Effector CD4-positive, alpha-beta T cell (primary cell): ENCODE data around the gene SF1.
"Not testable (repeated sequence)": the region's sequence is repeated elsewhere in the genome, so short reads cannot be mapped to it uniquely, and the experiment has no call there.

Experiments used
- DNase-seq: peaks from one replicate; pipeline ENCODE4 v3.0.0-alpha.2; 2020
- total RNA-seq: gene quantifications from one replicate; lab custom pipeline; 2026; lab: John Stamatoyannopoulos, UW

The SF1 gene, protein sequence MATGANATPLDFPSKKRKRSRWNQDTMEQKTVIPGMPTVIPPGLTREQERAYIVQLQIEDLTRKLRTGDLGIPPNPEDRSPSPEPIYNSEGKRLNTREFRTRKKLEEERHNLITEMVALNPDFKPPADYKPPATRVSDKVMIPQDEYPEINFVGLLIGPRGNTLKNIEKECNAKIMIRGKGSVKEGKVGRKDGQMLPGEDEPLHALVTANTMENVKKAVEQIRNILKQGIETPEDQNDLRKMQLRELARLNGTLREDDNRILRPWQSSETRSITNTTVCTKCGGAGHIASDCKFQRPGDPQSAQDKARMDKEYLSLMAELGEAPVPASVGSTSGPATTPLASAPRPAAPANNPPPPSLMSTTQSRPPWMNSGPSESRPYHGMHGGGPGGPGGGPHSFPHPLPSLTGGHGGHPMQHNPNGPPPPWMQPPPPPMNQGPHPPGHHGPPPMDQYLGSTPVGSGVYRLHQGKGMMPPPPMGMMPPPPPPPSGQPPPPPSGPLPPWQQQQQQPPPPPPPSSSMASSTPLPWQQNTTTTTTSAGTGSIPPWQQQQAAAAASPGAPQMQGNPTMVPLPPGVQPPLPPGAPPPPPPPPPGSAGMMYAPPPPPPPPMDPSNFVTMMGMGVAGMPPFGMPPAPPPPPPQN
- 791 reads per million, percentile 99 among the genes with 10 or more reads in this experiment for total RNA-seq

DNA sequence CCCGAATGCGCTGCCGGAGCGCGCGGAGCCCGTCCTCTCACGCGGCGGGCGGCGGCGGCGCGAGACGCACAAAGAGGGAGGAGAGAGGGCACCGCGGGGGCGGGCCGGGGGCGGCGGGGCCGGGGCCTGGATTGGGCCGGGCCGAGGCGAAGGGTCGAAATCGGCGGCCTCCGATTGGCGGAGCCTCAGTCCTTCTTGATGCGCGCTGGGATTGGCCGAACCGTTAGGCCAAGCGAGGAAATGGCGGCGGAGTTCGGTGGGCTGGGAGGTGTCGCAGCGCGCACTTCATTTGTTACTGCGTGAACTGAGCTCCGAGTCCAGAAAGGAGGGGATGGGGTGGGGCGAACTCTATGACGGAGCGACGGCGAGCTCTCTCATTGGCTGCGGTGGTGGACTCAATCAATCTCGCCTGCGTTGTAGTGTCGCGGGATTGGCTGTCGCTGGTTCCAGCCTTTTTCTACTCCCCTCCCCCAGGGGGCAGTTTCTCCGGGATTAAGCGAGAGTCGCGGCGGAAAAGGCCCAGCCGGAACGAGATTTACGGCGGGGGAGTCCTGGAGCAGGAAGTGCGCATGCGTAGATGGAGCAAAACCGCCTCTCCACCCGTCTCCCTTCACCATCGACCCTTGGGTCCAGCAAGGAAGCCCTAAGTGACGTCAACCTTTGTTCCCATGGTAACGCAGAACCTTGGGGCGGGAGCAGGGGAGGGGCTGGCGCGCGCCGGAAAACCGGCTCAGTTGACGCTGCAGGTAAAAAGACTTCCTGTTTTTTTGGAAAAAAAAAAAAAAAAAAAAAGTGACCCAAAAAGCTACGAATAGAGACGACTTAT is at the start of gene SF1:
TSS of gene SF1 (minus strand) at position 70 of the 826 bp plus-strand sequence. CDS start 150 bp downstream, outside the sequence.
- DNase-seq, result peak; percentile 99

DNA sequence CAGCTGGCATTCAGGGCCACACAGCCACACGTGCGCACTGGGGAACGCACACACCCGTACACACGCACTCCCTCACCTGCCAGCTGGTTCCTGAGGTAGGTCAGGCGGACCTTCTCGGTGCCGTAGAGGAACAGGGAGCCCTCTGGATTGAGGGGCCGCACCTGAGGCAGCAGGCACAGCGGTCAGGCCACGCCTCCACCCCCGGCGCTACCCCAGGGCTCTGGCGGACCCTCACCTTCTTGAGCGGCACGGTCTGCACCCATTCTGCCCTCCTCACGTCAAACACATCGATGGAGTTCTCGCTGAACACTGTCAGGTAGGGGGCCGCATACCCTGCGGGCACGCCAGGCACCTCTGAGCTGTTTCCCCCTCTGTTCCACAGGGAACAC is 49.1 kb upstream of the SF1 start:
- no peak for DNase-seq

DNA sequence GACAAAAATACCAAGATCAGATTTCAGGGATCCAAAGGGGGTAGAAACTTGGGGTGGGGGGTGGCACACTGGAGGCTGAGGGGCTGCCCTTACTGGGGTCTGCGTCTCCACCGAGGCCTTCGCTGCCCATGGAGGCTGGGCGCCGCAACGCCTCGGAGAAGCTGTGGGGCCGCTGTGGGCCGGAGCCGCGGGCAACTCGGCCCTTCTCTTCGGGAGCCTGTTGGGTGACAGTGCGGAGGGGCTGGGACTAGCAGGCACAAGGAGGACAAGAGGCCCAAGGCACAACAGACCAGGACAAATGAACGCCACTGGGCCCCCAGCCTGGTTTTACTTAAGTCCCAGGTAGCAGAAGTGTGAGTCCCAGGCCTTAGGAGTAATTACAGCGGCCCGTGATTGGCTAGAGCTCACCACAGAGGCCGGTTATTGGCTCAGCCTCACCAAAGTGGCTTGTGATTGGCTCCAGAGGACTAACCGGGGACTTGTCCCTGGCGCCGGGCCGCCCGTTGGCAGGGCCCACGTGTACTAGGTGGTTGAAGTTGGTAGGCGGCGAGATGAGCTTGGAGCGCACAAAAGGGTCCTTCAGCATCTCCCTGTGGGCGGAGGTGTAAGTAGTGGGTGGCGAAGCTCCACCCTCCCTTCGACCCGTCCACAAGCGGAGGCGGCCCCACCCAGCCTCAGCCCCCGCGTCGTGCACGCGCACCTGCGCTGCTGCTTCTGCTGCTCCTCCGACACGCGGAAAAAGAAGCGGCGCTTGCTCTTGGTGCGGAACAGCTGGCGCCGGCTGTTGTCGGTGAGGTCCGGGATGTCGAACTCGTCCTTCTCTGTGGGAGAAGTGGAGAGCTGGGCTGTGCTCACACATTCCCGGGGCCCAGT is 48.5 kb upstream of the SF1 start:
- DNase-seq, result no peak

DNA sequence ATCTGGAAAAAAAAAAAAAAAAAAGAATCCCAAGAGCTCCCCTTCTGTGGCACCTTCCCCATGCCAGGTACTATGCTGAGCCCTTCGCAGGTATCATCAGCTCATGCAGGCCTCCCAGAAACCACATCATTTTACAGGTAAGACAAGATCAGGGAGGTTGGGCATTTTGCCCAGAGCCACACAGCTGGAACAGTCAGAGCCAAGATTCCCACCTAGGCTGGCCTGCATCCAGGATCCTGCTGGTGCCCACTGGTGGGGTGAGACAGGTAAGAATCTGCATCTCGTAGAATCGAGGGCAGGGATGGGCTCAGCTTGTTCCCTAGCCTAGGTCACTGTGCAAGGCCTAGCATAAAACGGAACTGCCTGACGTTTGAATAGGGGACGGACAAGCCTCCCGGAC is 47.7 kb upstream of the SF1 start:
- no peak for DNase-seq

DNA sequence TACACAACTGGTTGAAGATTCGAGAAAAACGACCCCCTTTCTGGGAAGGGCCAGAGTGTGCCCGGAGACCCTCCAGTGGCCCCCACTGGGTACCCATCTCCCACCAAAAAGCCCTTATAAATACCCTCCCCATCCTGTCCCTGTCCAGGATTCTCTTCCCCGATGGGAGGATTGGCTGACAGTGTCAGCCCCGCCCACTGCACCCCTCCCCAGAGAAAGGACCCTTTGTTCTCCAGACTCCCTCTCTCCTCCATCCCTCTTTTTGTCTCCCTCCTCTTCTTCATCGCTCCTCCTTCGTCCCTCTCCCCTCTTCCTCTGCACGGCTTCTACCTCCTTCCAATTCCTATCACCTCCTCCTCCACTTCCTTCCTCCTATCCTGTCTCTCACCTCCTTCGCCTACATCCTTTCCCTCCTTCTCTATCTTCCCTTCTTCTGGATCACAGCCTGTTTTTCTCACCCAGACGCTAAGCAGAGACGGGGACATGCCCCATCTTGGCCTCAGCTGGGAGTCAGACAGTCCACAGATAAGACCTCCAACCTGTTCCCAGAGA is 45.3 kb upstream of the SF1 start:
- DNase-seq, result no peak

DNA sequence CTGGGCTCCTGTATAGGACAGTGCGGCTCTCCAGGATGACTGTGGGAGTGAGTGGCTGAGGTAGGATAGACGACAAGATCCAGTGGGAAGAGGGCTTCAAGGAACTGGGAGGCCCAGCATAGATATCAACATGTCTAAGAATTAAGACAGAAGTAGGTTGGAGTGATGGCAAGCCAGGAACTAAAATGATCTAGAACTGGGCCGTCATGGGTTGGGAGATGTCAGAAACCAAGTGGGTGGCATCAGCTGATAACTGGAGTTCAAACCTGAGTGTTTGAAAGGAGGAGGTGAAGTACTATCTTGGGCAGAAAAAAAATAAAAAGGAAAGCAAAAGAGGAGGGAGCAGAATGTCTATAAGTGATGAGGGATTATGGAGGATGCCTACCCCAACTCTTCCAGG is 39.1 kb upstream of the SF1 start:
- no peak for DNase-seq

DNA sequence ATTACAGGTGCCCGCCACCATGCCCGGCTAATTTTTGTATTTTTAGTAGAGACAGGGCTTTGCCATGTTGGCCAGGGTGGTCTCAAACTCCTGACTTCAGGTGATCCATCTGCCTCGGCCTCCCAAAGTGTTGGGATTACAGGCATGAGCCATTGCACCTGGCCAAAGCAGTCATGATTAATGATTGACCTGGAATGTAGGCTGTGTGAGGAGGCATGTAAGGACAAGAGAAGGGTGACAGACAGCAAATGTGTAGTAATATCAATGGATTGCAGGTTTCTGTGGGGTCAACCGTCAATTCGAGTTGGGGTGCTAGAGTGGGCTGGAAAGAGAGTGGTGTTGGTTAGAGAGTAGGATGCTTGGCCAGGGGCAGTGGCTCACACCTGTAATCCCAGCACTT is 37.1 kb upstream of the SF1 start:
- not testable (repeated sequence) for DNase-seq

DNA sequence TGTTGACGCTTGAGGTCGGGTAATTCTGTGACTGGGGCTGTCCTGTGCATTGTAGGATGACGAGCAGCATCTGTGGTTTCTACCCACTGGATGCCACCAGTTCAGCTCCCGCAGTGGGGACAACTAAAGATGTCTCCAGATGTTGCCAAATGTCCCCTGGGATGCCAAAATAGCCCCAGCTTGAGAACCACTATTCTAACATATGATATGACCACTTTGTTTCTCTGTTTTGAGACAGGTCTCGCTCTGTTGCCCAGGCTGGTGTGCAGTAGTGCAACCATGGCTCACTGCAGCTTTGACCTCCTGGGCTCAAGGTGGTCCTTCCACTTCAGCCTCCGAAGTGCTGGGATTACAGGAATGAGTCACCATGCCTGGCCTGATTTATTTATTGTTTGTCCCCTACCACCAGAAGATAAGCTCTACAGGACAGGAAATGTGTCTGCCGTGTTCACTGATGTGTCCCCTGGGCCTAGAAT is 36.4 kb upstream of the SF1 start:
- DNase-seq, result no peak

DNA sequence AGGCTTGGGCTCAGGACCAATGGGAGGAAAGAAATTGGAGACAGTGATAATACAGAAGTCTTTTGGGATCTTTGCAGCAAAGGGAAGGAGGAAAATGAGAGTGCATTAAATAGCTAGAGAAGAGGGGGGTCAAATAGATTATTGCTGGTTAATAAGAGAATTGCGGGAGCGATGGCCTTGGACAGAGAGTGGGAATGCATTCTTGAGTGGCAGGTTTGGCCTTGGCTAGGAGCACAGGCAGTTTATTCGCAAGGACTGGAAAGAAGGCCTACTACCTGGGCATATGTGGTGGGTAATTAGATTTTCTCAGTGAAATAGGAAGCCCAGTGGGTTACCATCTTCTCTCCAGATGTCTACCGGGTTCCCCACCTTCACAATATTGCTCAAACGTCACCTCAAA is 35.5 kb upstream of the SF1 start:
- DNase-seq, result no peak

DNA sequence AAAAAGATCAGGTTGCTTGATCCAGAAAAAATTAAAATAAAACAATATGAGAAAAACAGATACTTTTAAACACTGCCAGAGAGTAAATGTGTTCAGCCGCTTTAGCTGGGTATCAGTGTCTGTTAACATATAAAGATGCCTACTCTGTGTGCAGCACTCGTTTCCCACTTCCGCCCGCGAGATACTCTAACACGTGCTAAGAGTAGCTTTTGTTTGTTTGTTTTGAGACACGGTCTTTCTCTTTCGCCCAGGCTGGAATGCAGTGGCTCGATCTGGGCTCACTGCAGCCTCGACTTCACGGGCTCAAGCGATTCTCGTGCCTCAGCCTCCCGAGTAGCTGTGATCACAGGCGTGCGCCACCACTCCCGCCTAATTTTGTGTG is 32.5 kb upstream of the SF1 start:
- DNase-seq, result peak; percentile 47

DNA sequence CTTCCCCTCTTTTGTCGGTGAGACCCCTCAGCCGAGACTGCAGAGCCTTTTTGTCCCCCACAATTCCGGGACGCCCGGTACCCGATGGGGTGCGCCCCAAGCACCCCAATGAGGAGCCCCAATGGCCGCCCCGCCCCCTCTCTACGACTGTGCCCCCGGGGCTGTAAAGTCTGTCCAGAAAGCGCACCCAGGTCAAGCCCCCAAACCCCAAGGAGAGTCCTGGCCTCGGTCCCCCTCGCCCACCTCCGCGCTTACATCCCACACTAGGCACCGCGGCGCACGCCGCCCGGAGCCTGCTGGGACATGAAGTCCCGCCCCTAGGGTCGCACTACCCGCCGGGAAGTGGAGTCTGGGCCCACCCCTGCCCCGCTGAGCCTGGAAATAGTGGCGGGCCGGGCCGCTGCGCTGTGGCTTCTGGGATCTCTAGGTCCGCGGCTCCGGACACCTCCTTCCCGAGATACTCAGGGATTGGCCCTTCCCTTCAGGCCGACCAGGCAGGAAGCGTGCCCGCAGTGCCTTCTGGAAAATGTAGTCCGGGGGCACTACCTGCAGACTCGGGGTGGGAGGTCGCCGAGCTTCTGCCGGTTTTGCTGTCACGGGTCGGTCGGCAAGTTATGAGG is 32.0 kb upstream of the SF1 start, which contains the start of gene MEN1:
TSS of gene MEN1 (minus strand) at position 281 of the 620 bp plus-strand sequence. CDS start 442 bp downstream, outside the sequence.
- DNase-seq, result peak; percentile 69

DNA sequence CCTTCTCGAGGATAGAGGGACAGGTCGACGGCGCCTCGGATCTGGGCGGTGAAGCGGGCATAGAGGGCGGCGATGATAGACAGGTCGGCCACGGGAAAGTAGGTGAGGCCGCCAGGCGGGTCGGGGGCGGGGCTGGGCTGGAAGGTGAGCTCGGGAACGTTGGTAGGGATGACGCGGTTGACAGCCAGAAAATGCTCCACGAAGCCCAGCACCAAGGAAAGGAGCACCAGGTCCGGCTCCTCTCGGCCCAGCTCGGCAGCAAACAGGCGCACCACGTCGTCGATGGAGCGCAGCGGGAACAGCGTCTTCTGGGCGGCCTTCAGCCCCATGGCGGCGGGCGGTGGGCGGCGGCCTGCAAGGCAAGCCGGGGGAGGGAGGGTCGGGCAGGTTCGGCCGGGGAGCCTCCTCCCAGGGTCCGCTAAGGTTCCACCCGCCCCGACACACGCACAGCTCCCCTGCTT is 31.5 kb upstream of the SF1 start:
- no peak for DNase-seq

DNA sequence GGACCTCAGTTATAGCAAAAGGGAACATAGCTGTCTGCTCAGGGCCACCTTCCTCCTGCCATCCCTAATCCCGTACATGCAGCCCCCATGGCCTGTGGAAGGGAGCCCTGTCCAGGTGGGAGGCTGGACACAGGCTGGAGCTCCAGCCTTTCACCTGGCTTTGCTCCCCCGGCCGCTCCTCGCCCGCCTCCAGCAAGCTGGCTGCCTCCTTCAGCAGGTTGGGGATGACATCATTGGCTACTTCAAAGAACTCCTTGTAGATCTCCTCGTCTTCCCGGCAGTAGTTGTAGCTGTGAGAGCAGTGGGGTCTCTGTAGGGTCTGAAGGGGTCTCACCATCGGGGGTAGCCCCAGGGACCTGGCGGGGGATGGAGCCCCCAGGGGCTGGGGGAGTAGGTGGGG is 27.1 kb upstream of the SF1 start:
- no peak for DNase-seq

DNA sequence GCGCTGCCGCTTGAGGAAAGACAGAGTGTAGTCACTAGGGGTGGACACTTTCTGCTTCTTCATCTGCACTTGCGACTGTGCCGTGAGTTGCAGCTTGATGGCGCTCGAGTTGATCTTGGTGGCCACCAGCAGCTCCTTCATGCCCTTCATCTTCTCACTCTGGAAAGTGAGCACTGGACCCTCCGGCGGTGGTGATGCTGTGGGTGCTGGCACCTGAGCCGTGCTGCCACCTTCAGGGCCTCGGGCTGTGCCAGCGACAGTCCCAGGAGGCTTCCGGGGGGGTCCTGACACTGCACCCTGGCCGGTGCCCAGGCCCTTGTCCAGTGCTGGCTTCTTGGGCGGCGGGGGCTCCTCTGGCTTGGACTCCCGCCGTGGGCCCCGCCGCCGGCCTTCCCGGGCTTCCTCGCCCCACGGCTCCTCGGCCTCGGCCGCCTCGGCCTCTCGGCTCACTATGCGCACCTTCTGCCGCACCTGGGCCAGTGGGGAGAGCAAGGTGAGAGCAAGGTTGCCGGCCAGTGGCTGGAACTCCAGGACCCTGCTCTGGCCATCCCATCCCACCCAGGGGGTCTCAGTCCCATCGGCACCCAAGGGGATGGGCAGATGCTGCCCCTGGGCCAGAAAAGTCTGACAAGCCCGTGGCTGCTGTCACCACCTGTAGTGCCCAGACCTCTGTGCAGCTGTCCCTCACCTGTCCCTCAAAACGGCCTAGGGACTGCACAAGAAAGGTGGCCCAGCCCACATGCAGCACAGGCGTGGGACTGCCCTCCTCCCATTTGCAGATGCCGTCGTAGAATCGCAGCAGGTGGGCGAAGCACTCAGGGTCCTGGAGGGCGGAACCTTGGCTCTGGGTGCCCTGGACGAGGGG is 26.2 kb upstream of the SF1 start:
- no peak for DNase-seq

DNA sequence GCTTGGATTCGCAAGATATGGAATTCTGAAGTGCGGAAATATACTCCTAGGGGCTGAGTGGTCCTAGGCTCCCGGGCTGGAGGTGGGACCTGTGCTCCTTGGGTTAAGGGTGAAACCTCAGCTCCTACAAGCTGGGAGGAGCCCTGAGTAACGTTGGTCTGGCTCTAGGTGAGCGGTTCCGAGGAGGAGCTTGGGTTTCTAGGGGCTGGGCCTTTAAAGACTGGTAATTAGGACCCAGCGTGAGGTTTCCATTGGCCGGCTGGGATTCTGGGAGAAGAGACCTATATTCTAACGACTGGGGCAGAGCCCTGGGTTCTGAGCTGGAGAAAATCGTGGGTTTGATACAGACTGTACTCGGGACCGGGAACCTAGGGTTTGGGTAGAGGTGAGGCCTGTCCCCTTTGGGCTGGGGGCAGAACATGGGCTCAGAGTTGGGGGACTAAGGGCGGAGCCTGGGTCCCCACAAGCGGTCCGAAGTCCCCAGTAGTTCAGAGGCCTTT is 25.6 kb upstream of the SF1 start:
- DNase-seq, result no peak

DNA sequence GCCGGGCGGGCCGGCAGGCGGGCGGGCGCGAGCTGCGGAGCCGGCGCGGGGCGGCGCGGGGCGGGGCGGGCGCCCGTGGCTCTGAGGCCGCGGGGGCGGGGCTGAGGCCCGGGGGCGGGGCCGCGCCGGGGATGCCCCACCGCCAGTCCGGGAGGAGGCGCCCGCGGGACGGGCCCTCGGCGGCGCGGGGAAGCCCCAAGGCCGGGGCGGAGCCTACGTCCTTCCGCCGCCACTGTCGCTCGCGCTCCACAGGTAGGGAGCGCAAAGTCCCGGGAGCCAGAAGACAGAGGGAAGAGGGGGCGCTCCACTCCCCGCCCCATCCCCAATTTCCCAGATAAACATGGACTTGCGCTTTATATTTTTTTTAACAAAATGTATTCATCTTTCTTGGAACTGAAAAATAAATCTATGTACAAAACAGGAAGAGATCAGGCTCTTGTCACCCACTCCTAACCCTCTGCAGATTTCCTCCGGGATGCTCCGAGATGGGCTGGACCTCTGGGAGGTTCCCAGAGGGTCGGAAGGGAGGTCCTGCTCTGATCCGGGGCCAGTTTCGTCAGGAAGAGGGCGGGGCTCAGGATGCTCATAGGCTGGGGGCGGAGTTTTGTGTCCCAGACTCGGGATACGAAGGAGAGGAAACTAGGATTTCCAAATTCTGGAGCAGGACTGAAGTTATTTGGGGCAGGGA is 25.0 kb upstream of the SF1 start, which contains the start of gene MAP4K2:
TSS of gene MAP4K2 (minus strand) at position 57 of the 688 bp plus-strand sequence. CDS start 65 bp downstream, outside the sequence.
- peak; percentile 83 for DNase-seq

DNA sequence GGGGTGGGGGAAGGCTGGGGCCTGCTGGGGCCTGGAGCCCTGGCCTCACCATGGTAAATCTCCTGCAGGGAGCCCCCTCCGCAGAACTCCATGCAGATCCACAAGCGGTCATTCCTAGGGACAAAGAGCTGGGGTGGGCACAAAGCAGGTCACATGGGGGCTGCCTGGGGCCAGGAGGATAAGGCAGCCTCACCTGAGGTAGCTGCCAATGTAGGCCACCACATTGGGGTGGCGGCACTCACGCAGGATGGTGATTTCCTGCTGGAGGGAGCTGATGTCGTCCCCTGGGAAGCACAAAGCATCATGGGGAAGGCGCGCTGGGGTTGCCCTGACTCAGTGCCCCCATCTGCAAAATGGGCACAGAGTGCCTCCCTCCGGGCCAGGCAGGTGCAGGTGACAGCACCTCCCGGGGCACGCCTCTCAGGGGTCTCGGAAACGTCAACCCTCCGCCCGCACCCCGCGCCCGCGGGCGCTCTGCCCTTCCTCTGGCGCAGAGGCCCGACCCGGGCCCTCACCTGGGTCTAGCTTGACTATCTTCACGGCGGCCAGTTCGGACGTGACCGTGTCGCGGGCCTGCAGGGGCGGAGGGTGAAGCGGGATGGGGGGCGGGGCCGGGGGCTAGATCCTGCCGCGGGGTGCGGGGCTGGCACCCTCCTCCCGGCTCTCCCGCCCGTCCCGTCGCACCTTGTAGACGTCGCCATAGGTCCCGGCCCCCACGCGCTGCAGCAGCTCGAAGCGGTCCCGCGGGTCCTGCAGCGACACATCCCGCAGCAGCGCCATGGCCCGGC is 24.2 kb upstream of the SF1 start:
- peak; percentile 24 for DNase-seq
